K562 (cell line): ENCODE measurements around the gene SEC14L5. TPM values are rescaled to one million over a fixed set of nuclear protein-coding genes. Genes with fewer than 3 reads are reported as not detected.

Experiments used
- ATAC-seq: fragments of 200-7000 bp; cut with Tn5 transposase; 3 replicates; pipeline ENCODE4 v1.9.1; 2020; ENCODE audit warnings: moderate library complexity
- BruUV-seq: library from RNA; stranded (reverse); fragments of 400-500 nt; replicated peaks from 2 replicates; lab custom pipeline; 2021; lab: Mats Ljungman, UMichigan
- CTCF ChIA-PET: fragments of 300-600 bp; formaldehyde crosslinking; extraction: SDS; loops from one replicate; lab custom pipeline; 2021; ENCODE audit warnings: low intra/inter-chr PET ratio; lab: Yijun Ruan, JAX
- POLR2A ChIA-PET: fragments of 300-600, 350-650 bp; sonication (Branson Sonifier 250); formaldehyde crosslinking; extraction: SDS; loops from one replicate; lab custom pipeline; 2021; ENCODE audit warnings: antibody characterized with exemption, inconsistent platforms; lab: Yijun Ruan, JAX
- DNase-seq, 4 experiments: peaks; one replicate each; pipeline versions ENCODE4 v3.0.0 to v3.0.0-alpha.2; 2011 to 2018; ENCODE audit warnings: low spot score in 3 of 4, mixed read lengths in 3 of 4; ENCODE audit errors: extremely low read depth in 1 of 4
- FAIRE-seq: peaks from 2 replicates; lab custom pipeline; 2011; peaks lifted over from hg19 to GRCh38; lab: Jason Lieb, UNC
- H2AFZ ChIP-seq: 2 replicates; pipeline ENCODE4 v1.6.0; 2011; ENCODE audit warnings: low read depth, low read length, control low read depth, inconsistent platforms
- H3K27ac ChIP-seq: fragments of 200-600 bp; 3 replicates; pipeline ENCODE4 v1.8.0; 2011; ENCODE audit warnings: low read depth, mild to moderate bottlenecking, control low read depth, inconsistent platforms, low read length, moderate library complexity, mixed read lengths; ENCODE audit errors: extremely low read depth
- H3K27me3 ChIP-seq, 2 experiments: fragments of 300-600 bp in 1 of 2; 2 replicates in 1 of 2; 3 replicates in 1 of 2; pipeline versions ENCODE4 v1.6.0 to v1.8.0; 2011; ENCODE audit warnings: inconsistent platforms in 2 of 2, low read length in 2 of 2, mild to moderate bottlenecking in 1 of 2, mixed read lengths in 1 of 2, moderate library complexity in 1 of 2; ENCODE audit not compliant: control insufficient read depth in 2 of 2, insufficient read depth in 2 of 2
- H3K36me3 ChIP-seq: fragments of 300-600 bp; 3 replicates; pipeline ENCODE4 v1.8.0; 2011; ENCODE audit warnings: mild to moderate bottlenecking, low read length, inconsistent platforms; ENCODE audit not compliant: control insufficient read depth, insufficient read depth
- H3K4me1 ChIP-seq, 2 experiments: fragments of 200-600 bp in 1 of 2; replicated peaks in 1 of 2; 2 replicates in 1 of 2; 3 replicates in 1 of 2; pipeline versions ENCODE4 v1.5.1 to v1.8.0; 2011; ENCODE audit warnings: inconsistent platforms in 2 of 2, low read length in 2 of 2, mild to moderate bottlenecking in 1 of 2, mixed read lengths in 1 of 2, moderate library complexity in 1 of 2; ENCODE audit not compliant: control insufficient read depth in 2 of 2, insufficient read depth in 2 of 2
- H3K4me2 ChIP-seq: 2 replicates; pipeline ENCODE4 v1.6.1; 2011; ENCODE audit warnings: low read length, control low read depth, inconsistent platforms, mixed read lengths; ENCODE audit not compliant: insufficient read depth
- H3K4me3 ChIP-seq: fragments of 200-600 bp; sonication (generic), shearing (Covaris generic); 2 replicates; pipeline ENCODE4 v1.5.1; 2016; ENCODE audit warnings: control low read depth, inconsistent platforms
- H3K79me2 ChIP-seq: fragments of 200-600 bp; 3 replicates; pipeline ENCODE4 v1.8.0; 2011; ENCODE audit warnings: low read length, inconsistent platforms; ENCODE audit not compliant: control insufficient read depth, insufficient read depth
- H3K9ac ChIP-seq, 2 experiments: 2 replicates each; pipeline versions ENCODE4 v1.6.0 to v1.6.1; 2011; ENCODE audit warnings: low read depth in 2 of 2, low read length in 2 of 2, control low read depth in 1 of 2, inconsistent platforms in 1 of 2, mild to moderate bottlenecking in 1 of 2, mixed read lengths in 1 of 2; ENCODE audit not compliant: insufficient read depth in 1 of 2
- H3K9me1 ChIP-seq: one replicate; pipeline ENCODE4 v1.6.0; 2011; ENCODE audit warnings: inconsistent platforms, mild to moderate bottlenecking, low read length, moderate library complexity; ENCODE audit not compliant: control insufficient read depth, insufficient read depth
- H3K9me3 ChIP-seq: replicated peaks from 2 replicates; pipeline ENCODE4 v1.5.1; 2011; ENCODE audit warnings: low read depth, low read length, inconsistent platforms; ENCODE audit not compliant: control insufficient read depth, insufficient read depth
- H4K20me1 ChIP-seq: replicated peaks from 2 replicates; pipeline ENCODE4 v1.6.1; 2011; ENCODE audit warnings: low read length, inconsistent platforms, mixed read lengths; ENCODE audit not compliant: control insufficient read depth, insufficient read depth
- ARHGAP35 ChIP-seq: fragments of 450-650 bp; IDR thresholded peaks from 2 replicates; pipeline ENCODE4 v1.6.1; 2018; ENCODE audit not compliant: partially characterized antibody
- CGGBP1 ChIP-seq: fragments of 250-450 bp; sonication (Bioruptor Pico); IDR thresholded peaks from 2 replicates; pipeline ENCODE4 v1.9.0; 2021; ENCODE audit warnings: mild to moderate bottlenecking
- CREB5 ChIP-seq: fragments of 250-450 bp; sonication (Bioruptor Pico); IDR thresholded peaks from 2 replicates; pipeline ENCODE4 v1.5.0; 2020; ENCODE audit warnings: mild to moderate bottlenecking
- ELK3 ChIP-seq: fragments of 450-650 bp; formaldehyde crosslinking; IDR thresholded peaks from 2 replicates; pipeline ENCODE4 v1.4.0; 2020; ENCODE audit warnings: mild to moderate bottlenecking
- ERF ChIP-seq: fragments of 450-650 bp; formaldehyde crosslinking; IDR thresholded peaks from 2 replicates; pipeline ENCODE4 v1.4.0; 2020; ENCODE audit warnings: mild to moderate bottlenecking, mixed read lengths
- HDAC3 ChIP-seq: fragments of 450-650 bp; IDR thresholded peaks from 2 replicates; pipeline ENCODE4 v1.6.1; 2018; ENCODE audit warnings: borderline replicate concordance, mild to moderate bottlenecking, moderate library complexity; ENCODE audit not compliant: partially characterized antibody
- HNRNPL ChIP-seq: fragments of 200-400 bp; formaldehyde crosslinking; IDR thresholded peaks from 2 replicates; pipeline ENCODE4 v1.6.1; 2017; ENCODE audit warnings: low read depth, mild to moderate bottlenecking, low read length
- IFI16 ChIP-seq: fragments of 250-450 bp; sonication (Bioruptor Pico); IDR thresholded peaks from 2 replicates; pipeline ENCODE4 v2.1.2; 2022; ENCODE audit warnings: mild to moderate bottlenecking, inconsistent platforms
- NONO ChIP-seq, 2 experiments: fragments of 200-400 bp in 1 of 2; fragments of 450-650 bp in 1 of 2; formaldehyde crosslinking in 1 of 2; IDR thresholded peaks; 2 replicates each; pipeline ENCODE4 v1.6.1; 2017; ENCODE audit warnings: low read depth in 2 of 2, mild to moderate bottlenecking in 2 of 2, moderate library complexity in 2 of 2, low read length in 1 of 2
- SPI1 ChIP-seq: IDR thresholded peaks from 2 replicates; pipeline ENCODE4 v1.6.1; 2011; ENCODE audit warnings: low read depth, low read length, control low read depth, borderline replicate concordance
- ZNF121 ChIP-seq: sonication (generic); formaldehyde crosslinking; conservative IDR thresholded peaks from 2 replicates; pipeline ENCODE4 v1.8.0; 2022; ENCODE audit warnings: missing genetic modification reagents
- WGBS: fragments of 100-300 bp; shearing (Covaris generic); methylation state at CpG from one replicate; pipeline ENCODE4 v1.1.6; 2016; ENCODE audit warnings: low coverage, mixed read lengths; ENCODE audit not compliant: insufficient coverage; ENCODE audit errors: missing lambda C conversion rate; 5-methylcytosine and 5-hydroxymethylcytosine counted together
- in situ Hi-C: fragments of 300-500 bp; cut with MboI; formaldehyde crosslinking; loops from 4 replicates; pipeline ENCODE4 v1.15.0; 2018; ENCODE audit warnings: inconsistent platforms, mixed read lengths
- intact Hi-C: fragments of 100-400 bp; cut with micrococcal nuclease; formaldehyde crosslinking; loops from 2 replicates; pipeline ENCODE4 v1.14.2; 2022
- polyA plus RNA-seq, 8 experiments: library from polyadenylated mRNA; depleted of rRNA in 4 of 8; stranded (reverse) in 5 of 8; unstranded in 3 of 8; fragments of >200 nt; fragmentation: Nextera tagmentation in 2 of 8; fragmentation: Illumina TruSeq in 1 of 8; extraction: Ambion mirVana in 2 of 8; extraction: Trizol in 1 of 8; gene quantifications; 2 replicates each; pipeline versions ENCODE4 v1.2.1 to v1.2.3, GENCODE V29; 2011 to 2014; ENCODE audit warnings: inconsistent platforms in 1 of 8, missing spikeins in 1 of 8
- total RNA-seq, 7 experiments: library from RNA; depleted of rRNA in 6 of 7; stranded (reverse); fragments of >200 nt in 6 of 7; fragmentation: Illumina TruSeq in 2 of 7; extraction: Trizol in 2 of 7; gene quantifications; 2 replicates each; pipeline versions ENCODE4 v1.2.1 to v1.2.3, GENCODE V29; 2011 to 2021; ENCODE audit warnings: low replicate concordance in 1 of 7

The SEC14L5 gene
- total and polyA plus RNA-seq, 9 of the 15 experiments (the other 6 are each of a cell fraction or from before 2014, with no cell fraction given) = 0.11 TPM; not detected in 8

DNA sequence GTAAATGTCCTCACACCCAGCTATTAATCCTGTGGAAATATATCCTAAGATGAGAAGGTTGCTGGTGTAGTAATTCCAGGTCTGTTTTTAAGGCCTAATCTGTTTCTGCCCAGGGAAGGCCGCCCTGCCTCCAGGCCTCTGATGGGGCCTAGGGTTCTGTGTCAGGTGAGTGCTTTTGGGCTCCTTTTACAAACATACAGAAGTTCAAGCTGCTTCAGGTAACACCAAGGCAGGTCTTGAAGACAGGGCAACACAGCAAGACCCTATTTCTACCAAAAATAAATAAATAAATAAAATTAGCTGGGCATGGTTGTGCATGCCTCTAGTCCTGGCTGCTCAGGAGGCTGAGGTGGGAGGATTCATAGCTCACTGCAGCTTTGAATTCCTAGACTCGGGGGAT is 30.5 kb upstream of the SEC14L5 start:
- WGBS = 0% methylated on average over 2 of the region's 2 CpGs
- no peak for TF ChIP-seq NONO (IDR thresholded peaks at IDR 0.05; ENCODE audit: low read depth in 2 of 2, low read length in 1 of 2)
- no peak for TF ChIP-seq ARHGAP35
- peak; percentile 65 for TF ChIP-seq ZNF121 (CRISPR knock-in tag)
- TF ChIP-seq IFI16 (CRISPR knock-in tag) = no peak
- TF ChIP-seq, all 486 proteins: peak for 1
- H3K36me3 ChIP-seq = no peaks in the 10 kb centered on the region
- no peak overlapping the region for H3K27ac ChIP-seq
- in situ Hi-C loops = no loop called here
- no peak for FAIRE-seq
- no peaks in the 10 kb centered on the region; the same call in 1 of the 2 replicates for H3K9me3 ChIP-seq
- H4K20me1 ChIP-seq = 0 out of 2 replicates have a peak, but pooled peaks cover 7% of the 10 kb centered on the region
- H3K4me2 ChIP-seq = no peak overlapping the region
- H2AFZ ChIP-seq = no peak overlapping the region
- H3K79me2 ChIP-seq = no peaks in the 10 kb centered on the region
- H3K9me1 ChIP-seq = no peaks in the 10 kb centered on the region
- intact Hi-C loops = no loop called here
- no TSS peak for BruUV-seq
- H3K9ac ChIP-seq = no peak overlapping the region
- peaks cover 38 to 61% of the 10 kb centered on the region in 2 experiments for H3K27me3 ChIP-seq
- POLR2A ChIA-PET = interaction anchor here (0.5 kb wide), 1 partner anchor 9 kb away, joined by 4 read pairs; no protein-coding TSS in a partner anchor
- CTCF ChIA-PET = no interaction called here
- no peak for DNase-seq
- ATAC-seq = no peak
- no peak overlapping the region for H3K4me3 ChIP-seq
- peaks cover 0 to 5% of the 10 kb centered on the region in 2 experiments; a peak in 2 of 5 replicates for H3K4me1 ChIP-seq

GRCh38 chr16:4928227-4928626 is 29.9 kb upstream of the SEC14L5 start:
- no peak for FAIRE-seq
- H2AFZ ChIP-seq = no peak overlapping the region
- DNase-seq = no peak
- no peak overlapping the region for H3K4me3 ChIP-seq
- intact Hi-C loops = no loop called here
- no peaks in the 10 kb centered on the region; the same call in 1 of the 2 replicates for H3K9me3 ChIP-seq
- ChIA-PET POLR2A (no interaction called here), CTCF (no interaction called here)
- WGBS = 2% methylated on average over 6 of the region's 6 CpGs
- no TSS peak for BruUV-seq
- H3K27ac ChIP-seq = no peak overlapping the region
- ATAC-seq = no peak
- H3K36me3 ChIP-seq = no peaks in the 10 kb centered on the region
- H4K20me1 ChIP-seq = peaks cover 9% of the 10 kb centered on the region; the same call in 1 of the 2 replicates
- no peaks in the 10 kb centered on the region for H3K9me1 ChIP-seq
- no peaks in the 10 kb centered on the region for H3K79me2 ChIP-seq
- H3K9ac ChIP-seq = no peak overlapping the region
- H3K4me1 ChIP-seq = peaks cover 0 to 5% of the 10 kb centered on the region in 2 experiments; a peak in 2 of 5 replicates
- no peak overlapping the region for H3K4me2 ChIP-seq
- in situ Hi-C loops = no loop called here
- peaks cover 42 to 61% of the 10 kb centered on the region in 2 experiments for H3K27me3 ChIP-seq
- TF ChIP-seq CGGBP1 (CRISPR knock-in tag) (no peak), ELK3 (CRISPR knock-in tag) (no peak), CREB5 (CRISPR knock-in tag) (no peak), IFI16 (CRISPR knock-in tag) (no peak), SPI1 (no peak), ERF (CRISPR knock-in tag) (no peak), HDAC3 (no peak), HNRNPL (no peak)
